Measurements from ENCODE around the gene PTPRG.

DNA sequence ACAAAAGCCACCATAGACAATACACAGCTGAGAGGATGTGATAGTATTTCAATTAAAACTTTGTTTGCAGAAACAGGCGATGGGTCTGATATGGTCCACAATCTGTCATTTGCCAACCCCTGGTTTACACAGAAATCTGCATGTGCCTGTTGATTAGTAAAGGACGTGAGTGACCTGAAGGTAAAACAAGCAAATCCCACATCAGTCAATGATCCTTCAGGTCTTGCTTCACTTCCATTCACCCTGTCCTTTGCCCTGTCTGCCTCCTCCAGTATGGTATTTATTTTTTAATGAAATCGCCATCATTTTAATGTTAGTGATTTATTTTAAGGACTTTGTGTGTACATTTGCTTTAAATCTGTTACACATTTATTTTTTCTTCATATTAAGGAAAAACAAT, 645.8 kb downstream of the PTPRG start:
- TF ChIP-seq, protein P1, sequence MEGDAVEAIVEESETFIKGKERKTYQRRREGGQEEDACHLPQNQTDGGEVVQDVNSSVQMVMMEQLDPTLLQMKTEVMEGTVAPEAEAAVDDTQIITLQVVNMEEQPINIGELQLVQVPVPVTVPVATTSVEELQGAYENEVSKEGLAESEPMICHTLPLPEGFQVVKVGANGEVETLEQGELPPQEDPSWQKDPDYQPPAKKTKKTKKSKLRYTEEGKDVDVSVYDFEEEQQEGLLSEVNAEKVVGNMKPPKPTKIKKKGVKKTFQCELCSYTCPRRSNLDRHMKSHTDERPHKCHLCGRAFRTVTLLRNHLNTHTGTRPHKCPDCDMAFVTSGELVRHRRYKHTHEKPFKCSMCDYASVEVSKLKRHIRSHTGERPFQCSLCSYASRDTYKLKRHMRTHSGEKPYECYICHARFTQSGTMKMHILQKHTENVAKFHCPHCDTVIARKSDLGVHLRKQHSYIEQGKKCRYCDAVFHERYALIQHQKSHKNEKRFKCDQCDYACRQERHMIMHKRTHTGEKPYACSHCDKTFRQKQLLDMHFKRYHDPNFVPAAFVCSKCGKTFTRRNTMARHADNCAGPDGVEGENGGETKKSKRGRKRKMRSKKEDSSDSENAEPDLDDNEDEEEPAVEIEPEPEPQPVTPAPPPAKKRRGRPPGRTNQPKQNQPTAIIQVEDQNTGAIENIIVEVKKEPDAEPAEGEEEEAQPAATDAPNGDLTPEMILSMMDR (IDR thresholded peaks at IDR 0.05 in 4 of 5, conservative IDR thresholded peaks at IDR 0.05 in 1 of 5) = no peak
- TF ChIP-seq POLR2A (IDR thresholded peaks at IDR 0.05) = no peak
